Ovary (tissue), 9 donors: Measurements from ENCODE around the gene NAA15. TPM values are rescaled to one million over a fixed set of nuclear protein-coding genes. Genes with fewer than 3 reads are reported as not detected.

ENCODE experiments used
- DNase-seq, 5 donors: peaks; one replicate each; pipeline ENCODE4 v3.0.0-alpha.2; 2019 to 2020
- H3K27ac ChIP-seq, 2 donors: fragments of 200-600 bp; one replicate each; pipeline versions ENCODE4 v1.5.1 to v1.8.0; 2019 to 2022
- H3K27me3 ChIP-seq: fragments of 200-600 bp; one replicate; pipeline ENCODE4 v1.8.0; 2022
- H3K36me3 ChIP-seq: fragments of 200-600 bp; sonication (generic); one replicate; pipeline ENCODE4 v1.5.1; 2019
- H3K4me1 ChIP-seq: one replicate; pipeline ENCODE4 v1.8.1; 2013; ENCODE audit warnings: mild to moderate bottlenecking, moderate library complexity; ENCODE audit not compliant: insufficient read depth
- H3K4me3 ChIP-seq: fragments of 200-600 bp; sonication (generic); one replicate; pipeline ENCODE4 v1.5.1; 2017
- H3K9me3 ChIP-seq, 2 donors: fragments of 200-600 bp in 1 of 2; sonication (generic) in 1 of 2; one replicate each; pipeline versions ENCODE4 v1.5.1 to v1.8.1; 2013 to 2019; ENCODE audit warnings: mild to moderate bottlenecking in 1 of 2, moderate library complexity in 1 of 2
- CTCF ChIP-seq, 3 donors: fragments of 450-650 bp in 2 of 3; fragments of 200-600 bp in 1 of 3; IDR thresholded peaks; one replicate each; pipeline versions ENCODE4 v1.5.1 to v1.8.0; 2016 to 2022; ENCODE audit warnings: antibody characterized with exemption in 3 of 3, mild to moderate bottlenecking in 1 of 3
- EP300 ChIP-seq: sonication (generic); formaldehyde crosslinking; IDR thresholded peaks from one replicate; pipeline ENCODE4 v1.6.1; 2017; ENCODE audit warnings: antibody characterized with exemption
- POLR2A ChIP-seq: fragments of 450-650 bp; IDR thresholded peaks from one replicate; pipeline ENCODE4 v1.6.1; 2017; ENCODE audit warnings: antibody characterized with exemption, mild to moderate bottlenecking, moderate library complexity
- WGBS, 3 donors: extraction: QIAGEN DNeasy Blood & Tissue Kit in 1 of 3; methylation state at CpG; one replicate each; pipeline versions ENCODE4 v1.1.5 to v1.1.7; 2013 to 2017; 5-methylcytosine and 5-hydroxymethylcytosine counted together
- intact Hi-C, 4 donors: fragments of 100-400 bp; cut with DNase I; formaldehyde crosslinking; loops; one replicate each; pipeline versions ENCODE4 v1.11.0 to v1.15.1; 2022 to 2023
- polyA plus RNA-seq, 2 donors: library from polyadenylated mRNA; stranded (reverse); fragments of 200-250 nt in 1 of 2; fragments of 350-450 nt in 1 of 2; fragmentation: Illumina TruSeq in 1 of 2; extraction: RNeasy Lipid Tissue Mini Kit (QIAGEN cat#74804) in 1 of 2; gene quantifications; one replicate each; pipeline ENCODE4 v1.2.3, GENCODE V29; 2013 to 2014
- total RNA-seq, 7 donors: library from RNA; depleted of rRNA in 2 of 7; stranded (reverse); fragments of >200 nt in 2 of 7; fragmentation: NEBNext Ultra II Directional in 3 of 7; extraction: Animal tissue kit (Norgen Biotek cat#: 25700) in 3 of 7; gene quantifications; one replicate each; pipeline versions ENCODE4 v1.1.0 to v1.2.4, GENCODE V29; 2016 to 2023
- donor health status: DM: no; HTN: no; CAD: no; lungs with moderate emphysema.
- donor health status: DM: no; HTN: no; CAD: no.
- donor health status: Bipolar disorder and iron deficiency.
- donor health status: DM: yes; HTN: yes; CAD: no.
- donor health status: DM: no; HTN: no; CAD: no.
- donor health status: DM: yes; HTN: yes; CAD: no.

Gene NAA15
- total and polyA plus RNA-seq, 9 donors = 7.1 to 50.8 (median 35.2) TPM

GRCh38 chr4:139333046-139333445, 31.7 kb downstream of the NAA15 start:
- 94 to 97% (median 97%) methylated on average over 2 of the region's 2 CpGs for WGBS, 3 donors

DNA sequence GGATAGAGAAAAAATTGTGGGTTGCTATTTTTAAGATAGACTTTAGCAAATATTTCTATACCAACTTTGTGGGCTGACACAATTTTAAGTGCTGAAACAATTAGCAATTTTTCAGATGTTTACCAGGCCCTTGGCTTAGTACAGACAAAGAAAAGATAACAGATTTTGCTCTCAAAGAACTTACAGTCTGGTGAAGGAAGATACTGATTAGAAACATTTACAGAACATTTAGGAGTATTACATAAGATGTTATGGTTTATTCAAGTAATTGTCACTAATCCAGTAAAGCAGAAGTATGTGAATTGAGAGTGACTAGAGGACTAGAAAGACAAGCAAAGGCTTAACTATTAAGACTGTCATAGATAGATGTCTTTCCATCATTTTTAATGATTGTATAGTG, 36.3 kb downstream of the NAA15 start:
- no peak overlapping the region for H3K4me3 ChIP-seq
- no peak for DNase-seq
- H3K27ac ChIP-seq = no peak overlapping the region
- no peaks in the 10 kb centered on the region for H3K4me1 ChIP-seq
- no peak for TF ChIP-seq POLR2A
- no peak for TF ChIP-seq CTCF (IDR thresholded peaks at IDR 0.05)
- H3K27me3 ChIP-seq = no peaks in the 10 kb centered on the region
- intact Hi-C loops = no loop called here
- H3K36me3 ChIP-seq = no peaks in the 10 kb centered on the region
- H3K9me3 ChIP-seq = no peaks in the 10 kb centered on the region

More at GRCh38 chr4:139333046-139333445, 31.7 kb downstream of the NAA15 start:
- TF ChIP-seq CTCF (IDR thresholded peaks at IDR 0.05) (no peak), EP300 (no peak), POLR2A (no peak)
- H3K9me3 ChIP-seq = no peaks in the 10 kb centered on the region
- intact Hi-C loops = no loop called here
- no peaks in the 10 kb centered on the region for H3K4me1 ChIP-seq
- no peak for DNase-seq
- no peak overlapping the region for H3K27ac ChIP-seq
- H3K27me3 ChIP-seq = no peaks in the 10 kb centered on the region
- no peak overlapping the region for H3K4me3 ChIP-seq
- no peaks in the 10 kb centered on the region for H3K36me3 ChIP-seq

- no peak overlapping the region for H3K27ac ChIP-seq
- TF ChIP-seq EP300 (no peak), POLR2A (no peak), CTCF (IDR thresholded peaks at IDR 0.05) (no peak)
- no peaks in the 10 kb centered on the region for H3K27me3 ChIP-seq
- no peak overlapping the region for H3K4me3 ChIP-seq
- H3K4me1 ChIP-seq = no peaks in the 10 kb centered on the region
- H3K36me3 ChIP-seq = no peaks in the 10 kb centered on the region
- H3K9me3 ChIP-seq = no peaks in the 10 kb centered on the region
- intact Hi-C loops = no loop called here
- DNase-seq = no peak
- 88 to 91% (median 90%) methylated on average over 1 of the region's 1 CpG for WGBS, 3 donors
Measured at GRCh38 chr4:139361301-139361700, 60.0 kb downstream of the NAA15 start.

- DNase-seq = no peak
- intact Hi-C loops = no loop called here
- Histone ChIP-seq H3K36me3 (no peaks in the 10 kb centered on the region), H3K27me3 (no peaks in the 10 kb centered on the region), H3K4me3 (no peak overlapping the region), H3K4me1 (no peaks in the 10 kb centered on the region), H3K9me3 (no peaks in the 10 kb centered on the region), H3K27ac (no peak overlapping the region)
- WGBS, 3 donors = 66 to 78% (median 76%) methylated on average over 1 of the region's 1 CpG
- TF ChIP-seq POLR2A = no peak
- TF ChIP-seq EP300 = no peak
Measured at GRCh38 chr4:139367421-139368090, 66.3 kb downstream of the NAA15 start.

GRCh38 chr4:139368998-139369397, 67.7 kb downstream of the NAA15 start:
- no peaks in the 10 kb centered on the region for H3K36me3 ChIP-seq
- H3K4me1 ChIP-seq = no peaks in the 10 kb centered on the region
- H3K27ac ChIP-seq = no peak overlapping the region
- H3K27me3 ChIP-seq = no peaks in the 10 kb centered on the region
- no peak overlapping the region for H3K4me3 ChIP-seq
- H3K9me3 ChIP-seq = no peaks in the 10 kb centered on the region
- TF ChIP-seq POLR2A = no peak
- TF ChIP-seq CTCF (IDR thresholded peaks at IDR 0.05) = no peak
- no peak for TF ChIP-seq EP300
- 96 to 100% (median 98%) methylated on average over 1 of the region's 1 CpG for WGBS, 3 donors
- intact Hi-C loops = no loop called here
- DNase-seq = no peak
